Naive thymus-derived CD4-positive, alpha-beta T cell (primary cell): ENCODE measurements around the gene VWCE. TPM values are rescaled to one million over a fixed set of nuclear protein-coding genes. Genes with fewer than 3 reads are reported as not detected.

ENCODE experiments used
- ATAC-seq: fragments of 150-1000 bp; cut with Tn5 transposase; 2 replicates; pipeline ENCODE4 v1.10.0; 2021; ENCODE audit warnings: mild to moderate bottlenecking, moderate library complexity
- CTCF ChIA-PET: fragments of 350-600 bp; sonication (Branson Sonifier 250); formaldehyde crosslinking; loops from one replicate; lab custom pipeline; 2021; ENCODE audit warnings: antibody characterized with exemption; lab: Charles Lee
- POLR2A ChIA-PET: fragments of 350-600 bp; sonication (Branson Sonifier 250); formaldehyde crosslinking; loops from one replicate; lab custom pipeline; 2021; ENCODE audit warnings: antibody characterized with exemption, inconsistent platforms; lab: Charles Lee
- DNase-seq, 9 donors: peaks; one replicate each; pipeline versions ENCODE4 v3.0.0 to v3.0.0-alpha.2; 2020 to 2022; ENCODE audit warnings: mixed read lengths in 1 of 9
- H3K27ac ChIP-seq: one replicate; pipeline ENCODE4 v1.7.0; 2013; ENCODE audit warnings: mild to moderate bottlenecking, low read depth, low read length, moderate library complexity
- H3K27me3 ChIP-seq, 2 donors: one replicate each; pipeline ENCODE4 v1.7.0; 2013; ENCODE audit warnings: low read length in 2 of 2, mild to moderate bottlenecking in 2 of 2, moderate library complexity in 2 of 2; ENCODE audit not compliant: control insufficient read depth in 2 of 2, insufficient read depth in 2 of 2
- H3K36me3 ChIP-seq, 3 experiments: 1 replicate in 2 of 3; 2 replicates in 1 of 3; pipeline ENCODE4 v1.7.0; 2013; ENCODE audit warnings: low read length in 3 of 3, mild to moderate bottlenecking in 3 of 3, moderate library complexity in 1 of 3; ENCODE audit not compliant: insufficient read depth in 3 of 3, control insufficient read depth in 2 of 3
- H3K4me1 ChIP-seq, 2 donors: one replicate each; pipeline ENCODE4 v1.7.0; 2013; ENCODE audit warnings: low read length in 2 of 2, mild to moderate bottlenecking in 2 of 2, moderate library complexity in 1 of 2; ENCODE audit not compliant: control insufficient read depth in 2 of 2, insufficient read depth in 2 of 2
- H3K4me3 ChIP-seq: 2 replicates; pipeline ENCODE4 v1.7.0; 2013; ENCODE audit warnings: mild to moderate bottlenecking, low read length
- H3K9me3 ChIP-seq, 3 experiments: 1 replicate in 2 of 3; 2 replicates in 1 of 3; pipeline ENCODE4 v1.7.0; 2013; ENCODE audit warnings: low read length in 3 of 3; ENCODE audit not compliant: control insufficient read depth in 2 of 3
- H3K27ac Mint-ChIP-seq, 9 donors: one replicate each; pipeline ENCODE4 v1.8.0; 2020 to 2022; ENCODE audit warnings: mixed read lengths in 9 of 9, mild to moderate bottlenecking in 8 of 9, moderate library complexity in 5 of 9, inconsistent platforms in 2 of 9
- H3K27me3 Mint-ChIP-seq, 5 donors: one replicate each; pipeline ENCODE4 v1.8.0; 2021 to 2022; ENCODE audit warnings: mixed read lengths in 5 of 5, mild to moderate bottlenecking in 1 of 5
- H3K36me3 Mint-ChIP-seq, 5 donors: one replicate each; pipeline ENCODE4 v1.8.0; 2020 to 2022; ENCODE audit warnings: mixed read lengths in 5 of 5, mild to moderate bottlenecking in 3 of 5, inconsistent platforms in 1 of 5
- H3K4me1 Mint-ChIP-seq, 7 donors: one replicate each; pipeline ENCODE4 v1.8.0; 2020 to 2022; ENCODE audit warnings: mixed read lengths in 7 of 7, mild to moderate bottlenecking in 3 of 7, inconsistent platforms in 1 of 7
- H3K4me3 Mint-ChIP-seq, 10 donors: one replicate each; pipeline ENCODE4 v1.8.0; 2020 to 2022; ENCODE audit warnings: mild to moderate bottlenecking in 10 of 10, mixed read lengths in 10 of 10, moderate library complexity in 6 of 10, inconsistent platforms in 2 of 10
- H3K9me3 Mint-ChIP-seq, 11 donors: one replicate each; pipeline ENCODE4 v1.8.0; 2020 to 2022; ENCODE audit warnings: mixed read lengths in 11 of 11, mild to moderate bottlenecking in 4 of 11, inconsistent platforms in 1 of 11, moderate library complexity in 1 of 11
- intact Hi-C, 2 donors: fragments of 100-400 bp; cut with micrococcal nuclease; formaldehyde crosslinking; loops; one replicate each; pipeline ENCODE4 v1.15.1; 2023
- polyA plus RNA-seq, 2 donors: library from polyadenylated mRNA; unstranded; fragments of 300-500 nt; fragmentation: Illumina TruSeq; gene quantifications; one replicate each; pipeline ENCODE4 v1.2.3, GENCODE V29; 2021
- total RNA-seq, 6 experiments: library from RNA in 5 of 6; stranded (reverse) in 5 of 6; gene quantifications; 1 replicate in 5 of 6; 2 replicates in 1 of 6; pipeline ENCODE4 v1.2.3 and lab custom pipeline; 2021 to 2026

Gene VWCE
- total and polyA plus RNA-seq, 7 experiments from 2014 or later = 0.16 to 3.8 (median 0.49) TPM; not detected in 2

DNA sequence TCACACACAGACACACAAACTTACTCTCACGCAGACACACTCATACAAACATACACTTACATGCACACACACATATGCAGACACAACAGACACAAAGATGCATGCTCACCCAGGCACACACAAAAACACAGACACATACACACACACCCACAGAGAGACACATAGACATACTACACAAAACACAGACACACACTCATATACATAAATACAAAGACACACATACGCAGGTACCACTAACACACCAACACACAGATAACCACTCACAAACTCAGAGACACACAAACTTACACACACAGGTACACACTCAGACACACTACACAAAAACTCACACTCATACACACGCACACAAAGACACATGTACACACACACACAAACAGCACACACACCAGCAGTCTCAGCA is 22.4 kb downstream of the VWCE start:
- intact Hi-C loops = no loop called here
- H3K4me1 ChIP-seq = no peaks in the 10 kb centered on the region
- no peaks in the 10 kb centered on the region for H3K36me3 ChIP-seq
- H3K27me3 ChIP-seq = no peaks in the 10 kb centered on the region
- Mint-ChIP-seq H3K36me3 (no peaks in the 10 kb centered on the region), H3K27me3 (no peaks in the 10 kb centered on the region), H3K4me1 (peaks cover 0 to 5% (median 0%) of the 10 kb centered on the region in 7 donors), H3K27ac (no peak overlapping the region), H3K4me3 (no peak overlapping the region), H3K9me3 (no peaks in the 10 kb centered on the region)
- H3K9me3 ChIP-seq = no peaks in the 10 kb centered on the region
- no peak for DNase-seq
- POLR2A ChIA-PET = no interaction called here
- no peak for ATAC-seq
- H3K4me3 ChIP-seq = no peak overlapping the region
- H3K27ac ChIP-seq = no peak overlapping the region
- CTCF ChIA-PET = no interaction called here

DNA sequence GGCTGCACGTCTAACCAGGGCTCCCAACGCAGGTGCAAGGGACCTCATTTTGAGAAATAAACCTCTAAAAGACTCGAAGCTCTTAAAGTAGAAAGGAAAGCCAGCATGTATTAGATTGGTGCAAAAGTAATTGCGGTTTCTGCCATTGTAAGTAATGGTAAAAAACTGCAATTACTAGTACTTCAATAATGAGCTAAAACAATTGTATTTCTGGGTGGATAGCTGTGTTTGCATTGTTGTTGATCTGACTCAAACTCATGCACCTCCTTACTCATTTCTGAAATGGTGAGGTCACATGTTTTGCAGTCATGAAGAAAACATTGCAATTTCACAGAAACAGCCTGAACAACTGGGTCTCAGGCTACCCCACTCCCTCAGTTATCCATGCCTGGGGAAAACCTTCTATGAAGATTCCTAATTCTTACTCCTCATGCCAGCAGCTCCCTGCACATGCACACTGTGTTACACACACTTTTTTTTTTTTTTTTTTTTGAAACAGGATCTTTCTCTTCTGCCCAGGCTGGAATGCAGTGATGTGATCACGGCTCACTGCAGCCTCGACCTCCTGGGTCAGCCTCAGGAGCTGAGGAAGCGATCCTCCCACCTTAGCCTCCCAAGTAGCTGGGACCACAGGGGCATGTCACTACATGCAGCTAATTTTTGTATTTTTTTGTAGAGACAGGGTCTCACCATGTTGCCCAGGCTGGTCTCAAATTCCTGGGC is 24.6 kb downstream of the VWCE start:
- Histone ChIP-seq H3K9me3 (no peaks in the 10 kb centered on the region), H3K27ac (no peak overlapping the region), H3K27me3 (no peaks in the 10 kb centered on the region), H3K4me3 (no peak overlapping the region), H3K36me3 (no peaks in the 10 kb centered on the region), H3K4me1 (no peaks in the 10 kb centered on the region)
- Mint-ChIP-seq H3K27me3 (no peaks in the 10 kb centered on the region), H3K4me3 (no peak overlapping the region), H3K36me3 (no peaks in the 10 kb centered on the region), H3K9me3 (no peaks in the 10 kb centered on the region), H3K27ac (peak overlapping the region in 1 of 9 donors; percentile 20), H3K4me1 (peaks cover 0 to 5% (median 0%) of the 10 kb centered on the region in 7 donors)
- DNase-seq = no peak
- CTCF ChIA-PET = interaction anchor here (0.6 kb wide), 2 partner anchors 100 to 1976 kb away, joined by 3 to 4 read pairs; no protein-coding TSS in a partner anchor
- ATAC-seq = no peak
- intact Hi-C loops = no loop called here
- POLR2A ChIA-PET = no interaction called here

- Histone ChIP-seq H3K27ac (no peak overlapping the region), H3K4me1 (no peaks in the 10 kb centered on the region), H3K9me3 (no peaks in the 10 kb centered on the region), H3K27me3 (no peaks in the 10 kb centered on the region), H3K4me3 (no peak overlapping the region), H3K36me3 (no peaks in the 10 kb centered on the region)
- Mint-ChIP-seq H3K4me1 (peaks cover 0 to 5% (median 0%) of the 10 kb centered on the region in 7 donors), H3K36me3 (no peaks in the 10 kb centered on the region), H3K9me3 (no peaks in the 10 kb centered on the region), H3K27me3 (no peaks in the 10 kb centered on the region), H3K27ac (no peak overlapping the region), H3K4me3 (no peak overlapping the region)
- intact Hi-C loops = no loop called here
- CTCF ChIA-PET = interaction anchor here (0.7 kb wide), 1 partner anchor 179 kb away, joined by 3 read pairs; no protein-coding TSS in a partner anchor
- DNase-seq (no peak), ATAC-seq (no peak)
- POLR2A ChIA-PET = interaction anchor here (0.6 kb wide), 1 partner anchor 19 kb away, joined by 3 read pairs; no protein-coding TSS in a partner anchor
These were observed 26.4 kb downstream of the VWCE start for GRCh38 chr11:61268588-61269250.

DNA sequence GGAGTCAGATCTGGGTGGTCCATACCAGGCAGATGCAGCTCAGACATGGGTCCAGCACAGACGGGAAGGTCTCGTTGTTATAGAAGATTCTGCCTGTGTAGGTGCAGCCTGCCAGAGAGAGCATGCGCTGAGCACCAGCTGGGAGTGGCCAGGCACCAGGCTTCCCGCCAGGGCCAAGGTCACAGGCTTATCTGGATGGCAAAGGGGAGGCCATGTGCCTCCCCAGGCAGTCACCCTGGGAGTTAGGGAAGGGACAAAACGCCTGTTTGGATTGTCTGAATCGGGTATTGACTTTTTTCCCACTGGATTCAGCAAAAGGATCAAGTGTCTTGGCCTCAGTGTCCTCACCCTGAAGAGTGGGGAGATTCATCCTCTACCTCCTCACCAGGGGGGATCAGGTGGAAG is 27.7 kb downstream of the VWCE start:
- Histone ChIP-seq H3K27me3 (no peaks in the 10 kb centered on the region), H3K27ac (no peak overlapping the region), H3K4me3 (no peak overlapping the region), H3K36me3 (no peaks in the 10 kb centered on the region), H3K9me3 (no peaks in the 10 kb centered on the region), H3K4me1 (no peaks in the 10 kb centered on the region)
- H3K36me3 Mint-ChIP-seq = no peaks in the 10 kb centered on the region
- POLR2A ChIA-PET = no interaction called here
- intact Hi-C loops = no loop called here
- CTCF ChIA-PET = no interaction called here
- ATAC-seq (no peak), DNase-seq (no peak)
- H3K27me3 Mint-ChIP-seq = no peaks in the 10 kb centered on the region
- peaks cover 0 to 5% (median 0%) of the 10 kb centered on the region in 7 donors for H3K4me1 Mint-ChIP-seq
- no peaks in the 10 kb centered on the region for H3K9me3 Mint-ChIP-seq
- no peak overlapping the region for H3K27ac Mint-ChIP-seq
- H3K4me3 Mint-ChIP-seq = no peak overlapping the region

DNA sequence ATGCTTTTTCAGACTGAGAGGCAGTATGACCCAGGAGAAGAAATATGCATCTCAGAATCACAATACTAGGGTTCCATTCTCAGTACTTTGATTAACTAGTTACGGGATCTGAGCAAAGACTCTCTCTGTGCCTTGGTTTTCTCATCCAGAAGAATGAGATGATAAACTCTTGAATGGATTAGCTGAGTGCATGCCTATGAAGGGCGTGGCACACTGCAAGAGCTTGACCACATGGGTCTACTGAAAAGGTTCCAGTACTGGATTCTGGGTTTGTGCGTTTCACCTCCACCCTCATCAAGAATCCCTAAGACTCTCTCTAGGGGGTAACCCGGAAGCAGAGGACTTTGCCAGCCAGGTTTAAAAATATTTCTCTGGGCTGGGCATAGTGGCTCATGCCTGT is 28.5 kb downstream of the VWCE start:
- CTCF ChIA-PET = no interaction called here
- Histone ChIP-seq H3K4me1 (no peaks in the 10 kb centered on the region), H3K27me3 (no peaks in the 10 kb centered on the region), H3K9me3 (no peaks in the 10 kb centered on the region), H3K27ac (no peak overlapping the region), H3K4me3 (no peak overlapping the region), H3K36me3 (no peaks in the 10 kb centered on the region)
- ATAC-seq (no peak), DNase-seq (no peak)
- Mint-ChIP-seq H3K9me3 (no peaks in the 10 kb centered on the region), H3K4me1 (peaks cover 0 to 5% (median 0%) of the 10 kb centered on the region in 7 donors), H3K36me3 (no peaks in the 10 kb centered on the region), H3K27me3 (no peaks in the 10 kb centered on the region), H3K27ac (no peak overlapping the region), H3K4me3 (no peak overlapping the region)
- POLR2A ChIA-PET = no interaction called here
- intact Hi-C loops = no loop called here

DNA sequence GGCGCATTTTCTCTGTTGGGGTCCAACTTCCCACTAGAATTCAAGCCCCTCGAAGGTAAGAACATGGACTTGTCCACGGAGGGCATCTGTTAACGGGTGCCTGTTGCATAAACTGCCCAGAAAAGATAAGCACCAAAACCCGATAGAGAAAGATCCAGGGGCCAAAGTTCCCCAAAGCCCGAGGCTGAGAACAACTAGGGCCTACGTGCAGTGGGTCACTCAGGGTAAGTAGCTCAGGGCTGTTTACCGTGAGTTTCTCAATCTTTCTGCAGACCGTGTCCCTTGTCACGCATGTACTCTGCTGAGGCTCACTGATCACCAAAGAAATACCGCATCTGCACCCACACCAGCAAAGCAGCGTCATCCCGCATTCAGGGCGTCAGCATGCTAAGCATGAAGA is 29.8 kb downstream of the VWCE start:
- H3K27ac Mint-ChIP-seq = no peak overlapping the region
- CTCF ChIA-PET = no interaction called here

More for the DNA sequence above, 29.8 kb downstream of the VWCE start:
- Mint-ChIP-seq H3K36me3 (no peaks in the 10 kb centered on the region), H3K4me1 (peaks cover 0 to 2% (median 0%) of the 10 kb centered on the region in 7 donors), H3K9me3 (no peaks in the 10 kb centered on the region), H3K4me3 (no peak overlapping the region), H3K27me3 (no peaks in the 10 kb centered on the region)
- POLR2A ChIA-PET = no interaction called here
- no peaks in the 10 kb centered on the region for H3K4me1 ChIP-seq
- DNase-seq (no peak), ATAC-seq (no peak)
- intact Hi-C loops = no loop called here
- no peaks in the 10 kb centered on the region for H3K9me3 ChIP-seq
- no peaks in the 10 kb centered on the region for H3K36me3 ChIP-seq
- no peak overlapping the region for H3K4me3 ChIP-seq
- H3K27ac ChIP-seq = no peak overlapping the region
- no peaks in the 10 kb centered on the region for H3K27me3 ChIP-seq
